HCT116 (cell line): ENCODE data around the gene HES2. TPM values are rescaled to one million over a fixed set of nuclear protein-coding genes. Genes with fewer than 3 reads are reported as not detected.

Experiments
- ATAC-seq: fragments of 200-7000 bp; cut with Tn5 transposase; 2 replicates; pipeline ENCODE4 v1.9.1; 2020; ENCODE audit warnings: mild to moderate bottlenecking, moderate library complexity
- BruUV-seq: library from RNA; stranded (reverse); fragments of 400-500 nt; replicated peaks from 2 replicates; lab custom pipeline; 2021; lab: Mats Ljungman, UMichigan
- CTCF ChIA-PET: fragments of 300-600 bp; sonication (Branson Sonifier 250); formaldehyde crosslinking; loops from one replicate; lab custom pipeline; 2021; ENCODE audit warnings: antibody characterized with exemption; lab: Charles Lee
- POLR2A ChIA-PET: fragments of 300-600, 350-600 bp; sonication (Branson Sonifier 250); formaldehyde crosslinking; loops from one replicate; lab custom pipeline; 2021; ENCODE audit warnings: antibody characterized with exemption; lab: Charles Lee
- RAD21 ChIA-PET, 2 experiments: fragments of 300-600 bp; sonication (Branson Sonifier 250); formaldehyde crosslinking; loops; one replicate each; lab custom pipeline; 2023; ENCODE audit warnings: low total read pairs in 2 of 2; ENCODE audit not compliant: uncharacterized antibody in 2 of 2, unreplicated experiment in 2 of 2, low non-redundant PET in 1 of 2; lab: Charles Lee
- DNase-seq: peaks from one replicate; pipeline ENCODE4 v3.0.0-alpha.2; 2010; ENCODE audit warnings: low read depth, low spot score
- H2AFZ ChIP-seq: fragments of 200-600 bp; shearing (Covaris generic), sonication (generic); 2 replicates; pipeline ENCODE4 v1.6.1; 2017; ENCODE audit warnings: low read depth, mixed run types, mixed read lengths, antibody characterized with exemption, low read length; ENCODE audit not compliant: poor library complexity, severe bottlenecking
- H3K27ac ChIP-seq: 2 replicates; pipeline ENCODE4 v1.5.1; 2012; ENCODE audit warnings: low read depth, low read length
- H3K27me3 ChIP-seq: fragments of 200-600 bp; sonication (generic); 2 replicates; pipeline ENCODE4 v1.6.1; 2016; ENCODE audit warnings: mixed run types, low read length, mixed read lengths; ENCODE audit not compliant: insufficient read depth
- H3K36me3 ChIP-seq, 2 experiments: fragments of 200-500 bp in 1 of 2; fragments of 200-600 bp in 1 of 2; sonication (Bioruptor generic) in 1 of 2; sonication (generic) in 1 of 2; 2 replicates each; pipeline versions ENCODE4 v1.5.1 to v1.6.1; 2014 to 2016; ENCODE audit warnings: low read length in 2 of 2, inconsistent platforms in 1 of 2, mixed read lengths in 1 of 2, mixed run types in 1 of 2; ENCODE audit not compliant: insufficient read depth in 2 of 2, control insufficient read depth in 1 of 2
- H3K4me1 ChIP-seq, 2 experiments: fragments of 200-600 bp in 1 of 2; sonication (generic) in 1 of 2; 2 replicates each; pipeline versions ENCODE4 v1.5.1 to v1.6.1; 2012 to 2017; ENCODE audit warnings: low read length in 2 of 2, inconsistent platforms in 1 of 2, mild to moderate bottlenecking in 1 of 2, mixed read lengths in 1 of 2, mixed run types in 1 of 2, moderate library complexity in 1 of 2; ENCODE audit not compliant: insufficient read depth in 2 of 2, control insufficient read depth in 1 of 2
- H3K4me2 ChIP-seq: fragments of 200-600 bp; sonication (generic); 2 replicates; pipeline ENCODE4 v1.6.1; 2017; ENCODE audit warnings: mixed run types, low read length, mixed read lengths
- H3K4me3 ChIP-seq, 2 experiments: fragments of 200-600 bp in 1 of 2; sonication (generic) in 1 of 2; replicated peaks in 1 of 2; 2 replicates each; pipeline ENCODE4 v1.5.1; 2011 to 2016; ENCODE audit warnings: low read length in 2 of 2, control low read depth in 1 of 2, low read depth in 1 of 2, mild to moderate bottlenecking in 1 of 2, mixed read lengths in 1 of 2, mixed run types in 1 of 2
- H3K79me2 ChIP-seq: fragments of 200-600 bp; sonication (generic); 2 replicates; pipeline ENCODE4 v1.6.1; 2017; ENCODE audit warnings: mild to moderate bottlenecking, mixed run types, low read length, moderate library complexity, mixed read lengths; ENCODE audit not compliant: insufficient read depth
- H3K9ac ChIP-seq: fragments of 200-600 bp; sonication (generic); 2 replicates; pipeline ENCODE4 v1.6.1; 2016; ENCODE audit warnings: low read length, mixed read lengths
- H3K9me2 ChIP-seq: fragments of 200-600 bp; sonication (generic), shearing (Covaris generic); 2 replicates; pipeline ENCODE4 v1.6.1; 2017; ENCODE audit warnings: mixed run types, mild to moderate bottlenecking, moderate library complexity; ENCODE audit not compliant: insufficient read depth
- H3K9me3 ChIP-seq, 2 experiments: fragments of 200-500 bp in 1 of 2; fragments of 200-600 bp in 1 of 2; sonication (Bioruptor generic) in 1 of 2; sonication (generic) in 1 of 2; 2 replicates each; pipeline ENCODE4 v1.6.1; 2014 to 2017; ENCODE audit warnings: low read length in 2 of 2, mixed read lengths in 2 of 2, inconsistent platforms in 1 of 2, low read depth in 1 of 2, mild to moderate bottlenecking in 1 of 2, mixed run types in 1 of 2, moderate library complexity in 1 of 2; ENCODE audit not compliant: control insufficient read depth in 1 of 2, insufficient read depth in 1 of 2
- H4K20me1 ChIP-seq: fragments of 200-600 bp; sonication (generic), shearing (Covaris generic); 2 replicates; pipeline ENCODE4 v1.6.1; 2017; ENCODE audit warnings: mixed run types, mild to moderate bottlenecking, moderate library complexity; ENCODE audit not compliant: insufficient read depth
- CBX3 ChIP-seq: IDR thresholded peaks from 2 replicates; pipeline ENCODE4 v1.6.1; 2012; ENCODE audit warnings: low read depth
- EZH2 ChIP-seq: fragments of 200-600 bp; sonication (generic); IDR thresholded peaks from 2 replicates; pipeline ENCODE4 v1.6.1; 2017; ENCODE audit warnings: antibody characterized with exemption, mixed run types
- EZH2phosphoT487 ChIP-seq: fragments of 200-600 bp; IDR thresholded peaks from 2 replicates; pipeline ENCODE4 v1.6.1; 2018; ENCODE audit warnings: antibody characterized with exemption, borderline replicate concordance
- FOSL1 ChIP-seq: IDR thresholded peaks from 2 replicates; pipeline ENCODE4 v1.6.1; 2012; ENCODE audit warnings: low read depth
- MAX ChIP-seq: IDR thresholded peaks from 2 replicates; pipeline ENCODE4 v1.6.1; 2012
- POLR2A ChIP-seq: IDR thresholded peaks from 2 replicates; pipeline ENCODE4 v1.7.0; 2011; ENCODE audit warnings: borderline replicate concordance; ENCODE audit not compliant: insufficient read depth, insufficient read length; ENCODE audit errors: extremely low read depth
- RAD21 ChIP-seq: IDR thresholded peaks from 2 replicates; pipeline ENCODE4 v1.6.1; 2012; ENCODE audit warnings: low read depth, mild to moderate bottlenecking
- SIN3A ChIP-seq: IDR thresholded peaks from 2 replicates; pipeline ENCODE4 v1.6.1; 2012; ENCODE audit warnings: low read depth
- SP1 ChIP-seq: IDR thresholded peaks from 2 replicates; pipeline ENCODE4 v1.6.1; 2012; ENCODE audit warnings: low read depth
- TCF7L2 ChIP-seq: IDR thresholded peaks from 2 replicates; pipeline ENCODE4 v1.7.0; 2011; ENCODE audit warnings: borderline replicate concordance, inconsistent platforms; ENCODE audit not compliant: insufficient read depth, insufficient read length; ENCODE audit errors: extremely low read depth
- ZBTB33 ChIP-seq: IDR thresholded peaks from 2 replicates; pipeline ENCODE4 v1.6.1; 2011; ENCODE audit warnings: mild to moderate bottlenecking, low read length, moderate library complexity; ENCODE audit not compliant: insufficient replicate concordance; ENCODE audit errors: extremely low read depth
- ZFX ChIP-seq: fragments of 450-650 bp; IDR thresholded peaks from 2 replicates; pipeline ENCODE4 v1.6.1; 2017
- ZNF274 ChIP-seq: fragments of 200-500 bp; sonication (Bioruptor generic); IDR thresholded peaks from 2 replicates; pipeline ENCODE4 v1.6.1; 2014; ENCODE audit warnings: mild to moderate bottlenecking, low read depth, low read length, inconsistent platforms
- intact Hi-C: fragments of 100-400 bp; cut with micrococcal nuclease; formaldehyde crosslinking; loops from 2 replicates; pipeline ENCODE4 v1.10.0; 2022
- total RNA-seq: library from RNA; stranded (reverse); gene quantifications from one replicate; pipeline ENCODE4 v1.2.1, GENCODE V29; 2021; ENCODE audit not compliant: unreplicated experiment

The HES2 gene
- total RNA-seq, 1 experiment from 2014 or later = 8.4 TPM

GRCh38 chr1:6459850-6460265, 40.1 kb upstream of the HES2 start:
- H4K20me1 ChIP-seq = no peaks in the 10 kb centered on the region
- DNase-seq = no peak
- H3K9me3 ChIP-seq = no peaks in the 10 kb centered on the region
- ChIA-PET CTCF (no interaction called here), RAD21 (no interaction called here), POLR2A (interaction anchor here (0.7 kb wide), 1 partner anchor 57 kb away, joined by 4 read pairs; no protein-coding TSS in a partner anchor)
- no peaks in the 10 kb centered on the region for H3K79me2 ChIP-seq
- intact Hi-C loops = no loop called here
- H3K27ac ChIP-seq = no peak overlapping the region
- H3K9ac ChIP-seq = no peak overlapping the region
- H3K27me3 ChIP-seq = no peaks in the 10 kb centered on the region
- H2AFZ ChIP-seq = no peak overlapping the region
- no TSS peak for BruUV-seq
- H3K4me3 ChIP-seq = no peak overlapping the region
- H3K36me3 ChIP-seq = peaks cover 3 to 11% of the 10 kb centered on the region in 2 experiments; a peak in 1 of 4 replicates
- H3K4me2 ChIP-seq = no peak overlapping the region
- ATAC-seq = no peak
- no peaks in the 10 kb centered on the region for H3K9me2 ChIP-seq
- H3K4me1 ChIP-seq = peaks cover 2 to 8% of the 10 kb centered on the region in 2 experiments; a peak in 3 of 4 replicates
- TF ChIP-seq POLR2A = no peak
- TF ChIP-seq TCF7L2 = no peak
- TF ChIP-seq ZBTB33 = no peak
- no peak for TF ChIP-seq SIN3A
- no peak for TF ChIP-seq ZNF274
- TF ChIP-seq SP1 = no peak
- no peak for TF ChIP-seq RAD21
- no peak for TF ChIP-seq MAX
- no peak for TF ChIP-seq FOSL1
- no peak for TF ChIP-seq EZH2
- no peak for TF ChIP-seq CBX3
- TF ChIP-seq EZH2phosphoT487 = no peak
- no peak for TF ChIP-seq ZFX
- TF ChIP-seq, all 23 proteins: peak for 0
